Endodermal cell (in vitro differentiated cells): ENCODE results near the gene ABCC12. TPM values are rescaled to one million over a fixed set of nuclear protein-coding genes. Genes with fewer than 3 reads are reported as not detected.

Experiments
- DNase-seq: peaks from one replicate; pipeline ENCODE4 v3.0.0-alpha.2; 2017
- H3K27ac ChIP-seq: 2 replicates; pipeline ENCODE4 v1.5.1; 2013; ENCODE audit warnings: mild to moderate bottlenecking, low read depth, low read length, moderate library complexity
- H3K27me3 ChIP-seq: 2 replicates; pipeline ENCODE4 v1.6.1; 2013; ENCODE audit warnings: mild to moderate bottlenecking, low read length, moderate library complexity; ENCODE audit not compliant: insufficient read depth, control insufficient read depth, poor library complexity, severe bottlenecking
- H3K36me3 ChIP-seq: 2 replicates; pipeline ENCODE4 v1.7.0; 2013; ENCODE audit warnings: mild to moderate bottlenecking, low read length, moderate library complexity; ENCODE audit not compliant: control insufficient read depth, insufficient read depth
- H3K4me1 ChIP-seq: one replicate; pipeline ENCODE4 v1.7.0; 2013; ENCODE audit warnings: low read length; ENCODE audit not compliant: control insufficient read depth, insufficient read depth
- H3K4me3 ChIP-seq: 2 replicates; pipeline ENCODE4 v1.5.1; 2013; ENCODE audit warnings: mild to moderate bottlenecking, low read length, moderate library complexity
- H3K9ac ChIP-seq: 2 replicates; pipeline ENCODE4 v1.6.1; 2013; ENCODE audit warnings: mild to moderate bottlenecking, low read length, moderate library complexity; ENCODE audit not compliant: poor library complexity, severe bottlenecking; ENCODE audit errors: extremely low read depth
- H3K9me3 ChIP-seq: 2 replicates; pipeline ENCODE4 v1.6.1; 2013; ENCODE audit warnings: mild to moderate bottlenecking, low read length, moderate library complexity; ENCODE audit not compliant: control insufficient read depth
- H3K27ac Mint-ChIP-seq: 2 replicates; pipeline ENCODE4 v1.8.0; 2020; ENCODE audit warnings: mixed read lengths
- H3K27me3 Mint-ChIP-seq: 2 replicates; pipeline ENCODE4 v1.8.0; 2021; ENCODE audit warnings: mild to moderate bottlenecking, mixed read lengths; ENCODE audit not compliant: insufficient read depth
- H3K36me3 Mint-ChIP-seq: 2 replicates; pipeline ENCODE4 v1.8.0; 2020; ENCODE audit warnings: low read depth, mixed read lengths
- H3K4me1 Mint-ChIP-seq: 2 replicates; pipeline ENCODE4 v1.8.0; 2020; ENCODE audit warnings: mixed read lengths
- H3K4me3 Mint-ChIP-seq: 2 replicates; pipeline ENCODE4 v1.8.0; 2020; ENCODE audit warnings: mild to moderate bottlenecking, moderate library complexity, mixed read lengths
- H3K9me3 Mint-ChIP-seq: 2 replicates; pipeline ENCODE4 v1.8.0; 2020; ENCODE audit warnings: mild to moderate bottlenecking, mixed read lengths
- WGBS, 2 experiments: methylation state at CpG; one replicate each; pipeline versions ENCODE4 v1.1.5 to v1.1.7; 2013; ENCODE audit warnings: missing lambda C conversion rate in 2 of 2, mixed read lengths in 1 of 2; ENCODE audit not compliant: insufficient coverage in 1 of 2, insufficient read length in 1 of 2; 5-methylcytosine and 5-hydroxymethylcytosine counted together
- long read RNA-seq, 4 experiments: library from polyadenylated mRNA in 2 of 4; library from RNA in 1 of 4; library from capped mRNA in 1 of 4; stranded (forward) in 3 of 4; unstranded in 1 of 4; transcript quantifications; one replicate each; pipeline ENCODE4 v2.0.0, GENCODE V29; 2020 to 2021; ENCODE audit warnings: inconsistent platforms in 1 of 4
- polyA plus RNA-seq, 2 experiments: library from polyadenylated mRNA; stranded (reverse); fragments of 50-300 nt; gene quantifications; one replicate each; pipeline ENCODE4 v1.2.3, GENCODE V29; 2013
- total RNA-seq, 2 donors: library from RNA; stranded (reverse); fragmentation: NEBNext Ultra II Directional in 1 of 2; extraction: Animal tissue kit (Norgen Biotek cat#: 25700) in 1 of 2; gene quantifications; 2 replicates in 1 of 2; 3 replicates in 1 of 2; pipeline ENCODE4 v1.2.1, GENCODE V29; 2021
- TF ChIP-seq, protein P1 (sequence below): fragments of 200-600 bp; sonication (generic); conservative IDR thresholded peaks from 2 replicates; pipeline ENCODE4 v1.5.0; 2021; ENCODE audit warnings: antibody characterized with exemption, mild to moderate bottlenecking

ABCC12 gene
- total RNA-seq, result 1 to 10 TPM in 1 of 2 donors, under 1 TPM in 1; 0.35 to 1.2 TPM
- not detected for polyA plus RNA-seq (2013, experiment 1 of 2)
- polyA plus RNA-seq (2013, experiment 2 of 2), result not detected
- long read RNA-seq, experiment 1, result 0 reads
- long read RNA-seq, experiment 2, partial matches to known transcripts, result 0 of 1 reads
- long read RNA-seq, experiment 2, other reads (novel, unspliced or antisense), result 1 of 1 reads
- long read RNA-seq, experiment 3, partial matches to known transcripts, result 0 of 3 reads
- long read RNA-seq, experiment 3, other reads (novel, unspliced or antisense), result 3 of 3 reads
- long read RNA-seq, experiment 4, partial matches to known transcripts, result 1 of 2 reads
- long read RNA-seq, experiment 4, other reads (novel, unspliced or antisense), result 1 of 2 reads

DNA sequence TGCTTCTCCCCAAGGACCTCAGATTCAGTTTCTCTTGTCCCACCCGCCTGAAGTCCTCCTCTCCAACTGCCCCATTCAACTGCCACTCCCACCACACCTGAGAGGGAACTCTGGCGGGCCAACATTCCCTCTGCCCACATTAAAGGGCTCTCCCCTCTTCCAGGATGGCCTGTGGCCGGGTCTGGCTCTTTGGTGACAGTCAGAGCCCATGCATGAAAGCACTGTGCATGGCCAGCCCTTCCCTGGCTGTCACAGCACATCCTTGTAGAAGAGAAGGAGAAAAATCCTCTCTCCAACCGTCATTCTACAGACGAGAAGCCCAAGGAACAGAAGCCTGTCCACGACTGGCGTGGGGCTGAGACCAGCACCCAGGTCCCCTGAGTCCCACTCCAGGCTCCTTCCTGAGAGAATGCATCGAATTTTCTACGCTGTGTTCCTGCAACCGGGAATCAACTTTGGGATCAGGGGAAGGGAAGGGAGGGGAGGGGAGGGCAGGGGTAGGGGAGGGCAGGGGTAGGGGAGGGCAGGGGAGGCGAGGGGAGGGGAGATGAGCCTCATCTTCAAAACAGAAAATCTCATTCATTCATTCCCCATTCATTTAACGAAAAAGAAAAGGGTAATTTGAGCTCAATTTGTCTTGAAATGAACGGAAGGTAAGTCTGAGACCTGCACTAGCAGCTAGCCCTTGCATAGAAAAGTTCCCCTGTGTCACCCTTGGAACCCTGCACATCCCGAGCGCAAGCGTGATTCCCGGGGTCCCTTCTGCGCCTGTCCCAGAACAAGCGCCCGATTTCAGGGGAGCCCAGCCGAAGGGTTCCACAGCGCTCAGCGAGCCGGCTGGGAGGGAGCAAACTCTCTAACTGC is at the start of gene ABCC12:
Gene ABCC12 (minus strand): TSS at position 68 of the 864 bp plus-strand sequence. CDS start 9,569 bp downstream, outside the sequence.
- Histone ChIP-seq H3K9me3 (no peaks in the 10 kb centered on the region), H3K36me3 (no peaks in the 10 kb centered on the region), H3K9ac (no peak within 1 kb of the TSS), H3K4me1 (no peaks in the 10 kb centered on the region), H3K27ac (no peak within 1 kb of the TSS), H3K4me3 (no peak within 1 kb of the TSS), H3K27me3 (no peaks in the 10 kb centered on the region)
- 82 to 83% methylated on average over 14 to 20 of the region's 24 CpGs for WGBS, 2 experiments
- H3K4me1 Mint-ChIP-seq, result no peaks in the 10 kb centered on the region
- no peak within 1 kb of the TSS for H3K27ac Mint-ChIP-seq
- H3K27me3 Mint-ChIP-seq, result peaks cover 12% of the 10 kb centered on the region
- H3K36me3 Mint-ChIP-seq, result no peaks in the 10 kb centered on the region
- no peaks in the 10 kb centered on the region for H3K9me3 Mint-ChIP-seq
- no peak for DNase-seq
- no peak within 1 kb of the TSS for H3K4me3 Mint-ChIP-seq
- TF ChIP-seq, protein P1, sequence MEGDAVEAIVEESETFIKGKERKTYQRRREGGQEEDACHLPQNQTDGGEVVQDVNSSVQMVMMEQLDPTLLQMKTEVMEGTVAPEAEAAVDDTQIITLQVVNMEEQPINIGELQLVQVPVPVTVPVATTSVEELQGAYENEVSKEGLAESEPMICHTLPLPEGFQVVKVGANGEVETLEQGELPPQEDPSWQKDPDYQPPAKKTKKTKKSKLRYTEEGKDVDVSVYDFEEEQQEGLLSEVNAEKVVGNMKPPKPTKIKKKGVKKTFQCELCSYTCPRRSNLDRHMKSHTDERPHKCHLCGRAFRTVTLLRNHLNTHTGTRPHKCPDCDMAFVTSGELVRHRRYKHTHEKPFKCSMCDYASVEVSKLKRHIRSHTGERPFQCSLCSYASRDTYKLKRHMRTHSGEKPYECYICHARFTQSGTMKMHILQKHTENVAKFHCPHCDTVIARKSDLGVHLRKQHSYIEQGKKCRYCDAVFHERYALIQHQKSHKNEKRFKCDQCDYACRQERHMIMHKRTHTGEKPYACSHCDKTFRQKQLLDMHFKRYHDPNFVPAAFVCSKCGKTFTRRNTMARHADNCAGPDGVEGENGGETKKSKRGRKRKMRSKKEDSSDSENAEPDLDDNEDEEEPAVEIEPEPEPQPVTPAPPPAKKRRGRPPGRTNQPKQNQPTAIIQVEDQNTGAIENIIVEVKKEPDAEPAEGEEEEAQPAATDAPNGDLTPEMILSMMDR, result no peak

DNA sequence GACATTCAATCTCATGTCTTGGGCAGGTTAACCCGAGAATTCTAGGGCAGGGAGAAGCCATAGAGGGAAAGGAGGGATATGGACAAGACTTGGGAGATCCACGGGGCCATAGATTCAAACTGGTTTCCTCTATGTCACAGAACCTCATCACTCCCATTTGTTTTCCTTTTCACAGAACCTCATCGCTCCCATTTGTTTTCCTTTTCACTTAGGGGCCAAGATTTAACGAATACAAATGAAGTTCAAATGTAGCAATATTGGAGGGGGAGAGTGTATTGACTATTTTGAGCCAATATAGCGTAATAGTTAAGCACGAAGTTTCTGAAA is 49.0 kb upstream of the ABCC12 start:
- DNase-seq, result no peak
- Histone ChIP-seq H3K9ac (no peak overlapping the region), H3K4me1 (no peaks in the 10 kb centered on the region), H3K4me3 (no peak overlapping the region), H3K9me3 (no peaks in the 10 kb centered on the region), H3K36me3 (no peaks in the 10 kb centered on the region), H3K27me3 (no peaks in the 10 kb centered on the region), H3K27ac (no peak overlapping the region)
- TF ChIP-seq, protein P1, result no peak
- Mint-ChIP-seq H3K36me3 (no peaks in the 10 kb centered on the region), H3K27ac (no peak overlapping the region), H3K4me3 (no peak overlapping the region), H3K4me1 (no peaks in the 10 kb centered on the region), H3K9me3 (no peaks in the 10 kb centered on the region), H3K27me3 (peaks cover 4% of the 10 kb centered on the region)
- 89 to 95% methylated on average over 2 to 6 of the region's 6 CpGs for WGBS, 2 experiments

DNA sequence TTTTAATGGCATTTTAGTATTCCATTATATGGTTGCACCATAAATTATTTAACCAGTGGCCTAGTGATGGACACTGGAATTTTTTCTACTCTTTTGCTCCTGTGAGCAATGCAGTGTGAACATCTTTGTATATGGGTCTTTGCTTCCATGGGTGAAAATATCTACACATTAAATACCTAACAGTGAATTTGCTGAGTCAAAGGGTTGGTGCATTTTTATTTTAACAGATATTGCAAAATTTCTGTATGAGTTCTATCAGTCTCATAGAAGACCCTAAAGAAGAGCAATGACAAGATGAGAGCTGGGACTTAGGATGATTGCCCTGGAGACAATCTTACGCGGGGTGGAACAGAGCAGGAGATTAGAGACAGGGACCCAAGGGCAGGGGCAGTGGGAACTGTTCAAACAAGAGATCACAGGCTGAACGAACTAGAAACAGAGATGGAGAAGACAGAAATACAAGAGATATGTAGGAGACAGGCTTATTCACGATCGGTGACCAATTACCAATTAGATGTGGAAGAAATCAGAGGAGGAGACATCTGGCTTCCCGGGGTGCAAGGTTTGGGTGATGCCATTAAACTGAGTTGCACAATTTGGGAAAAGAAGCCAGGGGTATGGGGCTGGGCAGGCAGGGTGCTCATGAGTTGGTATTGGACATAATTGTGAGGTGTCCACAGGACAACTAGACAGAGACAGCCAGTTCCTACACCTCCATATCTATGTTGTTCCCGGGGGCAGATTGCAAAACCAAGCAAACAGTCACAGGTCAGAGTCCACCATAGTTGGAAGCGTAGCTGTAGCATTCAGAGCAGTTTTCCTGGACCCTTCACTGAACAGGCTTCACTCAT is 48.4 kb upstream of the ABCC12 start:
- 94 to 95% methylated on average over 7 to 8 of the region's 8 CpGs for WGBS, 2 experiments
- Mint-ChIP-seq H3K9me3 (no peaks in the 10 kb centered on the region), H3K27ac (no peak overlapping the region)

More for the DNA sequence above, 48.4 kb upstream of the ABCC12 start:
- no peaks in the 10 kb centered on the region for H3K27me3 ChIP-seq
- H3K4me3 ChIP-seq, result no peak overlapping the region
- H3K9ac ChIP-seq, result no peak overlapping the region
- Mint-ChIP-seq H3K4me3 (no peak overlapping the region), H3K27me3 (peaks cover 4% of the 10 kb centered on the region), H3K36me3 (no peaks in the 10 kb centered on the region), H3K4me1 (no peaks in the 10 kb centered on the region)
- no peaks in the 10 kb centered on the region for H3K9me3 ChIP-seq
- DNase-seq, result no peak
- TF ChIP-seq, protein P1, result no peak
- no peak overlapping the region for H3K27ac ChIP-seq
- no peaks in the 10 kb centered on the region for H3K4me1 ChIP-seq
- H3K36me3 ChIP-seq, result no peaks in the 10 kb centered on the region
